Panc1 (cell line): ENCODE measurements around the gene TBX18. TPM values are rescaled to one million over a fixed set of nuclear protein-coding genes. Genes with fewer than 3 reads are reported as not detected.

Source experiments
- ATAC-seq: fragments of 200-7000 bp; cut with Tn5 transposase; 2 replicates; pipeline ENCODE4 v1.9.1; 2020; ENCODE audit warnings: mild to moderate bottlenecking, moderate library complexity
- BruUV-seq: library from RNA; stranded (reverse); fragments of 400-500 nt; replicated peaks from 2 replicates; lab custom pipeline; 2021; lab: Mats Ljungman, UMichigan
- CTCF ChIA-PET: fragments of 300-600 bp; sonication (Branson Sonifier 250); formaldehyde crosslinking; loops from one replicate; lab custom pipeline; 2022; ENCODE audit warnings: antibody characterized with exemption; lab: Charles Lee
- POLR2A ChIA-PET: fragments of 300-600 bp; sonication (Branson Sonifier 250); formaldehyde crosslinking; loops from one replicate; lab custom pipeline; 2022; ENCODE audit warnings: antibody characterized with exemption; lab: Charles Lee
- DNase-seq: peaks from one replicate; pipeline ENCODE4 v3.0.0-alpha.2; 2010; ENCODE audit warnings: low read depth, low spot score
- H3K27ac ChIP-seq: 2 replicates; pipeline ENCODE4 v1.5.1; 2011; ENCODE audit warnings: mild to moderate bottlenecking, low read length, inconsistent platforms
- H3K27me3 ChIP-seq: fragments of 200-500 bp; sonication (Bioruptor generic); 2 replicates; pipeline ENCODE4 v1.6.0; 2014; ENCODE audit warnings: low read length, inconsistent platforms; ENCODE audit not compliant: control insufficient read depth, insufficient read depth
- H3K36me3 ChIP-seq: fragments of 200-500 bp; sonication (Bioruptor generic); 2 replicates; pipeline ENCODE4 v1.5.1; 2014; ENCODE audit warnings: inconsistent platforms, mild to moderate bottlenecking, low read length, moderate library complexity; ENCODE audit not compliant: control insufficient read depth, insufficient read depth
- H3K4me1 ChIP-seq: 2 replicates; pipeline ENCODE4 v1.5.1; 2011; ENCODE audit warnings: inconsistent platforms, mild to moderate bottlenecking, low read length, moderate library complexity; ENCODE audit not compliant: control insufficient read depth, insufficient read depth
- H3K4me3 ChIP-seq, 2 experiments: 2 replicates each; pipeline ENCODE4 v1.5.1; 2011 to 2012; ENCODE audit warnings: low read depth in 2 of 2, low read length in 2 of 2, mild to moderate bottlenecking in 2 of 2, inconsistent platforms in 1 of 2, moderate library complexity in 1 of 2
- H3K9me3 ChIP-seq: fragments of 200-500 bp; sonication (Bioruptor generic); 2 replicates; pipeline ENCODE4 v1.5.1; 2014; ENCODE audit warnings: low read depth, mild to moderate bottlenecking, inconsistent platforms, low read length, moderate library complexity; ENCODE audit not compliant: control insufficient read depth, insufficient read depth
- CTCF ChIP-seq: fragments of 450-650 bp; IDR thresholded peaks from 2 replicates; pipeline ENCODE4 v1.5.1; 2017; ENCODE audit warnings: mild to moderate bottlenecking
- POLR2AphosphoS5 ChIP-seq: IDR thresholded peaks from 2 replicates; pipeline ENCODE4 v1.6.1; 2012; ENCODE audit warnings: mild to moderate bottlenecking, low read depth, low read length, moderate library complexity
- REST ChIP-seq, 2 experiments: IDR thresholded peaks; 2 replicates each; pipeline ENCODE4 v1.6.1; 2011 to 2012; ENCODE audit warnings: low read depth in 2 of 2, control low read depth in 1 of 2, low read length in 1 of 2, mild to moderate bottlenecking in 1 of 2, moderate library complexity in 1 of 2; ENCODE audit not compliant: insufficient read depth in 1 of 2
- SIN3A ChIP-seq: IDR thresholded peaks from 2 replicates; pipeline ENCODE4 v1.6.1; 2012; ENCODE audit warnings: low read depth, mild to moderate bottlenecking, low read length, moderate library complexity, borderline replicate concordance; ENCODE audit not compliant: insufficient read depth
- TCF7L2 ChIP-seq: IDR thresholded peaks from 2 replicates; pipeline ENCODE4 v1.6.1; 2011; ENCODE audit warnings: mild to moderate bottlenecking, low read depth, low read length, inconsistent platforms
- in situ Hi-C: cut with HindIII; loops from 2 replicates; pipeline ENCODE4 v1.10.0; 2016; ENCODE audit warnings: low sequenced_read_pairs, low pct_unique_long_range_greater_than_20kb
- intact Hi-C: fragments of 100-400 bp; cut with micrococcal nuclease; formaldehyde crosslinking; loops from one replicate; pipeline ENCODE4 v1.10.0; 2022; ENCODE audit not compliant: unreplicated experiment
- total RNA-seq: library from RNA; stranded (reverse); gene quantifications from one replicate; pipeline ENCODE4 v1.2.1, GENCODE V29; 2021; ENCODE audit not compliant: unreplicated experiment

Gene TBX18
- total RNA-seq, 1 experiment from 2014 or later, result 10.1 TPM

- intact Hi-C loops, result no loop called here
- Histone ChIP-seq H3K36me3 (no peaks in the 10 kb centered on the region), H3K9me3 (no peaks in the 10 kb centered on the region), H3K27me3 (no peaks in the 10 kb centered on the region), H3K4me1 (no peaks in the 10 kb centered on the region), H3K4me3 (no peak overlapping the region), H3K27ac (no peak overlapping the region)
- ATAC-seq (no peak), DNase-seq (no peak)
- no TSS peak for BruUV-seq
- in situ Hi-C loops, result no loop called here
- ChIA-PET CTCF (no interaction called here), POLR2A (no interaction called here)
- TF ChIP-seq SIN3A (no peak), POLR2AphosphoS5 (no peak), CTCF (no peak), TCF7L2 (no peak), REST (IDR thresholded peaks at IDR 0.05; ENCODE audit: insufficient read depth in 1 of 2, low read depth in 2 of 2, low read length in 1 of 2) (no peak)
Observed at GRCh38 chr6:84796343-84796742, 31.9 kb upstream of the TBX18 start.

GRCh38 chr6:84791927-84792326 is 27.5 kb upstream of the TBX18 start:
- Histone ChIP-seq H3K4me3 (no peak overlapping the region), H3K4me1 (no peaks in the 10 kb centered on the region), H3K9me3 (no peaks in the 10 kb centered on the region), H3K36me3 (no peaks in the 10 kb centered on the region), H3K27me3 (no peaks in the 10 kb centered on the region; the same call in 1 of the 2 replicates), H3K27ac (no peak overlapping the region)
- CTCF ChIA-PET, result no interaction called here
- in situ Hi-C loops, result no loop called here
- TF ChIP-seq SIN3A, result no peak
- no peak for TF ChIP-seq POLR2AphosphoS5
- no peak for TF ChIP-seq REST (IDR thresholded peaks at IDR 0.05; ENCODE audit: insufficient read depth in 1 of 2, low read depth in 2 of 2, low read length in 1 of 2)
- TF ChIP-seq TCF7L2, result no peak
- TF ChIP-seq CTCF, result no peak
- POLR2A ChIA-PET, result no interaction called here
- DNase-seq (no peak), ATAC-seq (no peak)
- BruUV-seq, result no TSS peak
- intact Hi-C loops, result no loop called here
